MCF 10A (cell line): ENCODE data around the gene NPHP4. TPM values are rescaled to one million over a fixed set of nuclear protein-coding genes. Genes with fewer than 3 reads are reported as not detected.

Experiments used
- BruUV-seq: library from RNA; stranded (reverse); fragments of 400-500 nt; replicated peaks from 2 replicates; lab custom pipeline; 2021; lab: Mats Ljungman, UMichigan
- CTCF ChIA-PET: fragments of 300-600 bp; sonication (Branson Sonifier 250); formaldehyde crosslinking; extraction: SDS; loops from one replicate; lab custom pipeline; 2021; ENCODE audit warnings: antibody characterized with exemption, inconsistent platforms; lab: Yijun Ruan, JAX
- POLR2A ChIA-PET: fragments of 300-600, 350-650 bp; sonication (Branson Sonifier 250); formaldehyde crosslinking; extraction: SDS; loops from one replicate; lab custom pipeline; 2020; ENCODE audit warnings: antibody characterized with exemption, inconsistent platforms; lab: Yijun Ruan, JAX
- DNase-seq: peaks from one replicate; pipeline ENCODE4 v3.0.0-alpha.2; 2018; ENCODE audit not compliant: unreplicated experiment
- H3K27ac Mint-ChIP-seq: one replicate; pipeline ENCODE4 v1.8.0; 2022; ENCODE audit warnings: mild to moderate bottlenecking, low read depth, mixed read lengths; ENCODE audit not compliant: unreplicated experiment
- H3K27me3 Mint-ChIP-seq: one replicate; pipeline ENCODE4 v1.8.0; 2022; ENCODE audit warnings: mixed read lengths; ENCODE audit not compliant: insufficient read depth, unreplicated experiment
- H3K36me3 Mint-ChIP-seq: one replicate; pipeline ENCODE4 v1.8.0; 2022; ENCODE audit warnings: mild to moderate bottlenecking, moderate library complexity, mixed read lengths; ENCODE audit not compliant: insufficient read depth, unreplicated experiment
- H3K4me1 Mint-ChIP-seq: one replicate; pipeline ENCODE4 v1.8.0; 2022; ENCODE audit warnings: mixed read lengths; ENCODE audit not compliant: insufficient read depth, unreplicated experiment
- H3K4me3 Mint-ChIP-seq: one replicate; pipeline ENCODE4 v1.8.0; 2022; ENCODE audit warnings: mild to moderate bottlenecking, moderate library complexity, mixed read lengths; ENCODE audit not compliant: unreplicated experiment
- H3K9me3 Mint-ChIP-seq: one replicate; pipeline ENCODE4 v1.8.0; 2022; ENCODE audit warnings: mixed read lengths; ENCODE audit not compliant: unreplicated experiment
- CTCF ChIP-seq: fragments of 200-600 bp; IDR thresholded peaks from one replicate; pipeline ENCODE4 v1.8.0; 2022; ENCODE audit warnings: antibody characterized with exemption, mild to moderate bottlenecking; ENCODE audit not compliant: unreplicated experiment
- intact Hi-C: fragments of 100-400 bp; cut with micrococcal nuclease; formaldehyde crosslinking; loops from 2 replicates; pipeline ENCODE4 v1.14.1; 2022
- total RNA-seq: library from RNA; stranded (reverse); gene quantifications from 2 replicates; pipeline ENCODE4 v1.2.3, GENCODE V29; 2022

NPHP4 gene
- total RNA-seq, 1 experiment from 2014 or later: 14.4 TPM

- CTCF ChIA-PET: no interaction called here
Observed at GRCh38 chr1:5832916-5833895, 159.0 kb downstream of the NPHP4 start.

GRCh38 chr1:5831600-5832335 lies 160.5 kb downstream of the NPHP4 start:
- ChIA-PET CTCF (no interaction called here), POLR2A (interaction anchor here (0.6 kb wide), 1 partner anchor 13 kb away, joined by 3 read pairs; no protein-coding TSS in a partner anchor)
- Mint-ChIP-seq H3K9me3 (peaks cover 10% of the 10 kb centered on the region), H3K27ac (no peak overlapping the region), H3K4me3 (no peak overlapping the region), H3K27me3 (peaks cover 33% of the 10 kb centered on the region), H3K36me3 (no peaks in the 10 kb centered on the region), H3K4me1 (no peaks in the 10 kb centered on the region)
- no peak for TF ChIP-seq CTCF
- BruUV-seq: no TSS peak
- intact Hi-C loops: no loop called here
- DNase-seq: no peak

More at GRCh38 chr1:5832916-5833895, 159.0 kb downstream of the NPHP4 start:
- DNase-seq: no peak
- H3K4me1 Mint-ChIP-seq: no peaks in the 10 kb centered on the region
- H3K4me3 Mint-ChIP-seq: no peak overlapping the region
- intact Hi-C loops: no loop called here
- no peak for TF ChIP-seq CTCF
- H3K9me3 Mint-ChIP-seq: peaks cover 10% of the 10 kb centered on the region
- no peaks in the 10 kb centered on the region for H3K36me3 Mint-ChIP-seq
- BruUV-seq: no TSS peak
- POLR2A ChIA-PET: no interaction called here
- H3K27ac Mint-ChIP-seq: no peak overlapping the region
- peaks cover 34% of the 10 kb centered on the region for H3K27me3 Mint-ChIP-seq

- no peak for DNase-seq
- no TSS peak for BruUV-seq
- Mint-ChIP-seq H3K36me3 (no peaks in the 10 kb centered on the region), H3K27me3 (peaks cover 25% of the 10 kb centered on the region), H3K4me3 (no peak overlapping the region), H3K27ac (no peak overlapping the region), H3K4me1 (no peaks in the 10 kb centered on the region), H3K9me3 (peaks cover 10% of the 10 kb centered on the region)
- ChIA-PET CTCF (no interaction called here), POLR2A (no interaction called here)
- no peak for TF ChIP-seq CTCF
- intact Hi-C loops: no loop called here
Observed at GRCh38 chr1:5830771-5831599, 161.2 kb downstream of the NPHP4 start.
